Testis (tissue), 3 donors: Measurements from ENCODE around the gene WWC2. TPM values are rescaled to one million over a fixed set of nuclear protein-coding genes. Genes with fewer than 3 reads are reported as not detected.

Experiments
- DNase-seq: peaks from one replicate; pipeline ENCODE4 v3.0.0-alpha.2; 2019
- H3K27ac ChIP-seq, 2 donors: fragments of 200-600 bp; sonication (generic); one replicate each; pipeline ENCODE4 v1.5.1; 2019
- H3K27me3 ChIP-seq: fragments of 200-600 bp; sonication (generic); one replicate; pipeline ENCODE4 v1.5.1; 2019
- H3K36me3 ChIP-seq: fragments of 200-600 bp; sonication (generic); one replicate; pipeline ENCODE4 v1.5.1; 2017; ENCODE audit warnings: low read depth; ENCODE audit errors: missing control alignments
- H3K4me1 ChIP-seq: fragments of 200-600 bp; sonication (generic); one replicate; pipeline ENCODE4 v1.5.1; 2019
- H3K4me3 ChIP-seq, 2 donors: fragments of 200-600 bp; sonication (generic); one replicate each; pipeline ENCODE4 v1.5.1; 2017 to 2019
- H3K9me3 ChIP-seq: fragments of 200-600 bp; sonication (generic); one replicate; pipeline ENCODE4 v1.5.1; 2017
- CTCF ChIP-seq, 3 experiments: fragments of 450-650 bp in 2 of 3; fragments of 200-600 bp in 1 of 3; sonication (generic) in 1 of 3; IDR thresholded peaks; one replicate each; pipeline ENCODE4 v1.5.1; 2016 to 2019; ENCODE audit warnings: antibody characterized with exemption in 3 of 3, mild to moderate bottlenecking in 2 of 3, moderate library complexity in 1 of 3
- POLR2A ChIP-seq: fragments of 450-650 bp; IDR thresholded peaks from one replicate; pipeline ENCODE4 v1.6.1; 2017; ENCODE audit warnings: antibody characterized with exemption, mild to moderate bottlenecking, moderate library complexity
- WGBS, 2 donors: methylation state at CpG; one replicate each; pipeline ENCODE4 v1.1.5; 2018; 5-methylcytosine and 5-hydroxymethylcytosine counted together
- intact Hi-C: fragments of 100-400 bp; cut with DNase I; formaldehyde crosslinking; loops from one replicate; pipeline ENCODE4 v1.15.1; 2023; ENCODE audit warnings: low total_unique reads
- polyA plus RNA-seq: library from polyadenylated mRNA; stranded (reverse); fragments of 350-450 nt; fragmentation: Illumina TruSeq; extraction: RNeasy Lipid Tissue Mini Kit (QIAGEN cat#74804); gene quantifications from one replicate; pipeline ENCODE4 v1.2.3, GENCODE V29; 2014; ENCODE audit warnings: low read depth, low replicate concordance; ENCODE audit not compliant: insufficient read depth
- total RNA-seq, 2 donors: library from RNA; depleted of rRNA; stranded (reverse); fragments of >200 nt; gene quantifications; one replicate each; pipeline ENCODE4 v1.2.3, GENCODE V29; 2016

Gene WWC2
- total and polyA plus RNA-seq, 3 donors from 2014 or later, result 34.4 to 76.7 (median 64.2) TPM

DNA sequence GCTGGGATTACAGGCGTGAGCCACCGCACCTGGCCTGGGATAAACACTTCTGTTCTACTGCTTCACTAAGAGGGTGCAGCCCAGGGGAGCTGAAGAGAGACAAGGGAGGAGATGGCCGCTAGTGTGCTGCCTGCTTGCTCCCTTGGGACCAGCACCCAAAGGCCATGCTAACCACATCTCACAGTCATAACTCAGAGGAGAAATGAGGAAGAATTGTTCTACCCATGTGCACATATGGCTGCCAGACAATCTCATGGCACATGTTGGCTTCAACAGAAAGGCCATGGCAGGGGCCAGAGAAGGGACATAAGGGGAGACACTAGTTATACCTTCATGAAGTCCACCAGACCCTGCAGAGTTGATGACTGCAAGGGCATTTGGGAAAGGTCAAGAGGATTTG, 198.6 kb downstream of the WWC2 start:
- Histone ChIP-seq H3K36me3 (no peaks in the 10 kb centered on the region), H3K4me1 (no peaks in the 10 kb centered on the region), H3K9me3 (no peaks in the 10 kb centered on the region), H3K4me3 (no peak overlapping the region), H3K27ac (no peak overlapping the region), H3K27me3 (no peaks in the 10 kb centered on the region)
- intact Hi-C loops, result no loop called here
- no peak for DNase-seq
- WGBS, 2 donors, result 95 to 100% methylated on average over 3 of the region's 3 CpGs
- TF ChIP-seq CTCF (IDR thresholded peaks at IDR 0.05) (no peak), POLR2A (no peak)

DNA sequence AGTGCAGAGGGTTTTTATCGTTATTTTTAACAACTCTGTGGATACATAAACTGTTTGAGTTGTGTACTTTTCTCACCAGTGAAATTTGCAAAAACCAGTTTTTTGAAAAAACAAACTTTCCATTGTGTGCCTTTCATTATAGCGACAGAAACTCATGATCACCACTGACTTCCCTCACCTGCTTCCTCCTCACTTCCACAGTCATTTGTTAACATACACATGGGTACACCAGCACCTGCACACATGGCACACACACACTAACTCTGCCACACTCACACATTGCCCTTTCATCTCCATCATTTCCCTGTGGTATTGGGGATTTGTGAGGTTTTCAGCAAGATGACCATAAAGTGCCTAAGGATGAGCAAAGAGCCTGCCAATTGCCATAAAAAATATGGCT, 200.4 kb downstream of the WWC2 start:
- Histone ChIP-seq H3K27ac (no peak overlapping the region), H3K4me3 (no peak overlapping the region), H3K4me1 (no peaks in the 10 kb centered on the region), H3K9me3 (no peaks in the 10 kb centered on the region), H3K36me3 (no peaks in the 10 kb centered on the region), H3K27me3 (no peaks in the 10 kb centered on the region)
- TF ChIP-seq CTCF (IDR thresholded peaks at IDR 0.05), result no peak
- no peak for TF ChIP-seq POLR2A
- 83 to 87% methylated on average over 2 of the region's 2 CpGs for WGBS, 2 donors
- intact Hi-C loops, result no loop called here
- no peak for DNase-seq

DNA sequence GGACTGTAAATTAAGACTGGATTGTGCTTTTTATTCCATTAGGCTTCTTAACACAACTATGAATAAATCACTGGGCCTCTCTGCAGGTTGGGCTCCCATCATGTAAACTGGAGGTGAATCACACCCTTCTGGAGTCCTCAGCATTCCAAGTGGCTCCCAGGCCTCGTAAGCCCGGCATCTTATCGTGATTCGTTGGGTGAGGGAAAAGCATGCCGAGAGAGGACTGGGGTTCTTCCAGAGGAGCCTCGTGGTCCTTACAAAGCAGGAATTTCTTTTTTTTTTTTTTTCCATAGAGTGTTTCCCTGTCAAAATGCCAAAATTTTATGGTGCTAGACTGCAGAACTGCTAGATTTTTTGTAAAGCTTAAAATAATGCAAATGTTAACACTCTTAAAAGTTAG, 201.0 kb downstream of the WWC2 start:
- no peaks in the 10 kb centered on the region for H3K9me3 ChIP-seq
- TF ChIP-seq CTCF (IDR thresholded peaks at IDR 0.05), result no peak
- no peak for TF ChIP-seq POLR2A

GRCh38 chr4:183300655-183301054, 201.6 kb downstream of the WWC2 start:
- WGBS, 2 donors, result 66 to 70% methylated on average over 5 of the region's 5 CpGs
- intact Hi-C loops, result no loop called here
- H3K36me3 ChIP-seq, result no peaks in the 10 kb centered on the region

More for the DNA sequence above, 201.0 kb downstream of the WWC2 start:
- DNase-seq, result no peak
- Histone ChIP-seq H3K4me1 (no peaks in the 10 kb centered on the region), H3K36me3 (no peaks in the 10 kb centered on the region), H3K27me3 (no peaks in the 10 kb centered on the region), H3K27ac (no peak overlapping the region), H3K4me3 (no peak overlapping the region)
- intact Hi-C loops, result no loop called here
- 54 to 58% methylated on average over 6 of the region's 6 CpGs for WGBS, 2 donors

More at GRCh38 chr4:183300655-183301054, 201.6 kb downstream of the WWC2 start:
- H3K4me1 ChIP-seq, result no peaks in the 10 kb centered on the region
- no peaks in the 10 kb centered on the region for H3K9me3 ChIP-seq
- no peak for DNase-seq
- no peak for TF ChIP-seq CTCF (IDR thresholded peaks at IDR 0.05)
- no peak for TF ChIP-seq POLR2A
- no peaks in the 10 kb centered on the region for H3K27me3 ChIP-seq
- H3K4me3 ChIP-seq, result no peak overlapping the region
- no peak overlapping the region for H3K27ac ChIP-seq
